NCI-H1436 (cell line): ENCODE data around the gene VIL1.

Experiments used
- DNase-seq: peaks from one replicate; lab custom pipeline; 2025; lab: John Stamatoyannopoulos, UW

VIL1 gene

DNA sequence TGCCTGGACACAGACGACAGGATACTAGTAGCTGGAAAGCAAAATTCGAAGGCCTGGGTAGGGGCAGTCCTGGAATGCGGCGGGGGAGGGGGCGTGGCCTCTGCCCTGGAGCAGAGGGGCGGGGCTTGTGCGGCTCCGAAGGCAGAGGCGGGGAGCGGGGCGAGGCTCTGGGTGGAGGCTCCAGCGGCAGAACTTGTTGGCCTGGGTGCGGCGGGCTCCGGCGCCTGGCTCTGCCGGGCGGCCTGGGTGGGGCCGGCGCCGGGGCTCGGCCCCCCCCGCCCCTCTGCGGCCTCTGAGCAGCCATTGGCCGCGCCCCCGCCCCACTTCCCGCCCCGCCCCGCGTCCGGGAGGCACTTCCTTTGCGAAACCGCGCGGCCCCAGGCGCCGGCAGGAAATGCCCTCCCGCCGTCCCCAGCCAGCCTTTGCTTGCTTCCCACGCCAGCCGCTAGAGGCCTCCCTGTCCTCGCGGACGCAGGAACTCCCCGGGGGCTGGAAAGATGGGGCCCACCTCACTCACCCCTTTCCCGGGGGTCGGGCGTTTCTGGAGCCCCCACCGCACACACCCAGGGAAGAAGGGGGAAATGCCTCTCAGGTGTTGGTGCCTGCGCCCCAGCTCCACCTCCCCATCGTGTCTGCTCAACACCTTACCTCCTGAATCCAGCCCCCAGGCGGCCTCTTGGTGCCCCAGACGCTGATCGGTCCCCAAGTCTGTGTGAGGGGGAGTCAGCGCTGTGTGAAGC lies 12.5 kb upstream of the VIL1 start:
- peak; percentile 92 for DNase-seq

GRCh38 chr2:218406949-218407618 lies 11.8 kb upstream of the VIL1 start:
- DNase-seq, result no peak

GRCh38 chr2:218407717-218408116 lies 11.2 kb upstream of the VIL1 start:
- no peak for DNase-seq

GRCh38 chr2:218418321-218418716 lies 604 bp upstream of the VIL1 start:
- DNase-seq, result no peak

DNA sequence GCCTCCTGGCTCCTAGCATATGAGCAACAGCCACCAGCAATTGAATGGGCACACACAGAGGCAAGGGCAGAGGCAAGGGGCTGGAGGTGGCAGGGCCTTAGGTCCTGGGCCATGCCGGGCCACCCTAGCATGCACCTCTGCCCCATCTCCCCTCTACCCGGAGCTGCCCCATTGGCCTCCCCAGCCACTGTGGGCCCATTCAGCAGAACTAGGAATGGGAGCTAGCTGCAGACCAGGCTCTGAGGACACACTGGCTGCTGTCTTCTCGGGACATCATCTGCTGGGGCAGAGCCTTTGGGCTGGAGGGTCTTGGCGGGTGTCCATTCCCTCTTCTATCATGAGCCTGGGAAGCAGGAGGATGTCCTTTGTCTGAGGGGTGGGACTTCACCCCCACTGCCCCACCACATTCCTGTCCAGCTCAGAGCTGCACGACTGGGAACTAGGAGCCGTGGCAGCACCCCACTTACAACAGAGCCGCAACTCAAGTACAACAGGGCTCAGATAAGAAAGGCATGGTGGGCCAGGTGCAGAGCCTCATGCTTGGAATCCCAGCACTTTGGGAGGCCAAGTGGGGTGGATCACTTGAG lies 800 bp downstream of the VIL1 start:
- no peak for DNase-seq

GRCh38 chr2:218421027-218421426 lies 2.1 kb downstream of the VIL1 start:
- no peak for DNase-seq

DNA sequence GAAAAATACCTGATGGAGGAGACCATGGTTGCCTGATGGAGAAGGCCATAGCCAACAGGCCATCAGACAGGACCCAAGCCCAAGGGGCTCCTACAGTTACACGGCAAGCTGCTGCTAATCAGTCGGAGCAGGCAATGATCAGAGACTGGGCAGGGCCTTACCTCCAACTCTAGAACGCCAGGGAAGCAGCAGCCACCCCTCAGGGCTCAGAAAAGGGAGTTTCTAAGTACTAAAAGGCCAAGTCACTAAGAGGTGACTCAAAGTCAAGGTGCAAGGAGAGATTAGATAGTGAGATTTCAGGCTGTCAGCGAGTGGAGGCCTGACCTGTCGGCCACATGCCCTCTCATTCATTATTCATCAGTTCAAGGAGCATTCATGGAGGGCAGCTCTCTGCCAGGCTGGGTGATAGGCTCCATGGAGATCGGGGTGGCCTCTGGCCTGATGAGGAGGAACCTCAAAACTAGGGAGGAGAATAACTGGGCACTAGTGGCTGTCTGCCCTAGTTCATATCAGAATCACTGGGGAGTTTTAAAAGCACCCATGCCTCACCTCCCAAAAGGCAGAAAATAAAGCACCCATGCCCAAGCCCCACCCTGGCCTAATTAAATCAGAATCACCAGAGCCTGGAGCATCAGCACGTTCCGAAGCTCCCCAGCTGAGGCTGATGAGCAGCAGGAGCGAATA lies 3.6 kb downstream of the VIL1 start:
- DNase-seq, result no peak

DNA sequence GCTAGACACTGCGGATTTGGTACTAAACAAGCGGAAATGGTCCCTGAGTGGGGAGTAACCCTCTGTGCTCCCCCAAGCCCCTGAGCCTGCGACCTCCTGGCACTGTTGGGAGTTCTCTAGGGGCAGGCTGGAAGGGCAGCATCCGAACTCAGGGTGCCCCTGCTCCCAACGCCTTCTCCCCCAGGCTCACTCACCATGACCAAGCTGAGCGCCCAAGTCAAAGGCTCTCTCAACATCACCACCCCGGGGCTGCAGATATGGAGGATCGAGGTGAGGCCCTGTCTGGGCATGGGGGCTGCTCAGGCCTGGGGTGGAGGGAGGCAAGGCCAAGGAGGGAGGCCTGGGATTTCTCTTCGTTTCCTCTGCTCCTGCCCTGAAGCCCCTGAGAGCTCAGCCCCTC lies 4.7 kb downstream of the VIL1 start:
- DNase-seq, result no peak

- no peak for DNase-seq
Measured at GRCh38 chr2:218425531-218425930, 6.6 kb downstream of the VIL1 start.

DNA sequence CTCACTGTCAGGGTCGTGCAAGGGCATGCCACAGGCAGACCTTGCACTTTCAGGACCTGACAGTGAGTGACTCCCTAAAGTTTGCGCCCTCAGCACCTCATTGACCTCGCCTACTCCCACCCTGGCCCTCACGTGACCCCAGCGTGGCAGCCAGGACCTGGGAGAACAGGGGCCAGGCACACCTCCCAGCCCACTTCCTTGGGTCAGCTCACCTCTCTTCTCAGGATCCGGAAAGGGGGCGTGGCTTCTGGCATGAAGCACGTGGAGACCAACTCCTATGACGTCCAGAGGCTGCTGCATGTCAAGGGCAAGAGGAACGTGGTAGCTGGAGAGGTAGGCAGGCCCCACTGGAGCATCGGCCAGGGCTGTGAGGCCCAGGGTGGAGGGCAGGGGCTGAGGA lies 8.8 kb downstream of the VIL1 start:
- DNase-seq, result no peak

GRCh38 chr2:218428846-218429558 lies 10.1 kb downstream of the VIL1 start:
- no peak for DNase-seq

GRCh38 chr2:218429911-218430692 lies 11.2 kb downstream of the VIL1 start:
- no peak for DNase-seq

DNA sequence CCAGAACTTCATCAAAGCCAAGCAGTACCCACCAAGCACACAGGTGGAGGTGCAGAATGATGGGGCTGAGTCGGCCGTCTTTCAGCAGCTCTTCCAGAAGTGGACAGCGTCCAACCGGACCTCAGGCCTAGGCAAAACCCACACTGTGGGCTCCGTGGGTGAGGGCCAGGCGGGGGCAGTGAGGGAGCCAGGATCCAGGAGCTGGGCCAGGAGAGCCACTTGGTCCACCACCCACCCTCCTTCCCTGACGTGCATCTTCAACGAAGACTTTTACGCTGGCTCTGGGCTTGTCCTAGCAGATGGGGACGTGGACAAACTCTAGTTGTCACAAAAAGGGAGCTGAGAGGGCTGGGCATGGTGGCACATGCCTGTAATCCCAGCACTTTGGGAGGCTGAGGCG lies 11.8 kb downstream of the VIL1 start:
- DNase-seq, result no peak

DNA sequence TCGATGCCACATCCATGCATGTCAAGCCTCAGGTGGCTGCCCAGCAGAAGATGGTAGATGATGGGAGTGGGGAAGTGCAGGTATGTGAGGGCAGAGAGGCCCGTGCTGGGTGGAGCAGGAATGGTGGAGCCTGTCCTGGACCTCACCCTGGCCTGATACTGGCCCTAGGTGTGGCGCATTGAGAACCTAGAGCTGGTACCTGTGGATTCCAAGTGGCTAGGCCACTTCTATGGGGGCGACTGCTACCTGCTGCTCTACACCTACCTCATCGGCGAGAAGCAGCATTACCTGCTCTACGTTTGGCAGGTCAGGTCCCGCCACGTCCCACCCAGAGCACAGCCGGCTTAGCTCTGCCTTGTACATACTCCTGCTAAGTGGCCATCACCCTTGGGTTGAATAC lies 13.0 kb downstream of the VIL1 start:
- DNase-seq, result no peak

DNA sequence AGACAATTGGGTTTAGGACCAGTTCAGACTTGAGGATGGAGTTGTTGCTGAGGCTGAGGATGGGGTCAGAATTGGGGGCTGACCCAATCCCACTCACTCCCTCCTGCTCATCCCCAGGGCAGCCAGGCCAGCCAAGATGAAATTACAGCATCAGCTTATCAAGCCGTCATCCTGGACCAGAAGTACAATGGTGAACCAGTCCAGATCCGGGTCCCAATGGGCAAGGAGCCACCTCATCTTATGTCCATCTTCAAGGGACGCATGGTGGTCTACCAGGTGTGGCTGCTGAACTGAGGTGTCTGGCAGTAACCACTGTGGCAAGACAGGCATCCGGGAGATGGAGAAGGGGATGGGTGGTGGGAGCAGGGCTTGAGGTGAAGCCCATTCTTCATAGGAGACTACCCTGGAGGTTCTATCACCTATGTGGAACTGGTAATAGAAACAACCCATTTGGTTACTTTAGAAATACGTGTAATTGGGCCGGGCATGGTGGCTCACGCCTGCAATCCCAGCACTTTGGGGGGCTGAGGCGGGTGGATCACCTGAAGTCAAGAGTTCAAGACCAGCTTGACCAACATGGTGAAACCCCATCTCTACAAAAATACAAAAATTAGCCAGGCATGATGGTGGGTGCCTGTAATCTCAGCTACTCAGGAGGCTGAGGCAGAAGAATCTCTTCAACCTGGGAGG lies 13.9 kb downstream of the VIL1 start:
- no peak for DNase-seq

DNA sequence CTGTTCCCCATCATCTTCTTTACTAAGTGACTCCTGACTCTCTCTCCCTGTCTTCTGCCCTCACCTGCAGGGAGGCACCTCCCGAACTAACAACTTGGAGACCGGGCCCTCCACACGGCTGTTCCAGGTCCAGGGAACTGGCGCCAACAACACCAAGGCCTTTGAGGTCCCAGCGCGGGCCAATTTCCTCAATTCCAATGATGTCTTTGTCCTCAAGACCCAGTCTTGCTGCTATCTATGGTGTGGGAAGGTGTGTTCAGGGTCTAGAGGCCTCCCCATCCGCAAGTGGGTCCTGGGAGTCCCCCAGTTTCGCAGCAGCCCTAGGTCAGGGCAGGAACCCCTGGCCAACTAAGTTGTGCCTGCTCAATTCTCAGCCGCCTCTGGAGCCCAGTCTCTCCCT lies 15.5 kb downstream of the VIL1 start:
- DNase-seq, result no peak

GRCh38 chr2:218435003-218435982 lies 16.4 kb downstream of the VIL1 start:
- no peak for DNase-seq

GRCh38 chr2:218436992-218437391 lies 18.1 kb downstream of the VIL1 start:
- DNase-seq, result no peak

DNA sequence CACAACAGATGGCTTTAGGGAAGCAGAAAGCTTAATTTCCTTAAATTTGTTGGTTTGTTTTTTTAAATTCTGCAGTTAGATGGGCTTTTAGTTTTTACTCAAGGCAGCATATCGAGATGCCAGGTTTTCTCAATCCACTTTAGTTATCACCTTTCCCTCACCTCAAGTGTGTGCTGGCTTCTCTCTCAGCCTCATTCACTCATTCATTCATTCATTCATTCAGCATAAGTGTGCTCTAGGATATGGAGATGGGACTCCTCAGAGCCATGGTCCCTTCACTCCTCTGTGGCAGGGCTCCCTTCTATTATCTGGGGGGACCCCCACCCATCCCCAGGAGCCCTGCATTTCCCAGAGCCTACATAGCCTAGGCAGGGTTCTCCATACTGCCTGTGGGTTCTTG lies 19.0 kb downstream of the VIL1 start:
- DNase-seq, result no peak

GRCh38 chr2:218438596-218438995 lies 19.7 kb downstream of the VIL1 start:
- no peak for DNase-seq
